ENCODE results near the gene TRIP13. TPM values are rescaled to one million over a fixed set of nuclear protein-coding genes. Genes with fewer than 3 reads are reported as not detected.
"Not testable (repeated sequence)": the region's sequence is repeated elsewhere in the genome, so short reads cannot be mapped to it uniquely, and the experiment has no call there.

The TRIP13 gene, protein sequence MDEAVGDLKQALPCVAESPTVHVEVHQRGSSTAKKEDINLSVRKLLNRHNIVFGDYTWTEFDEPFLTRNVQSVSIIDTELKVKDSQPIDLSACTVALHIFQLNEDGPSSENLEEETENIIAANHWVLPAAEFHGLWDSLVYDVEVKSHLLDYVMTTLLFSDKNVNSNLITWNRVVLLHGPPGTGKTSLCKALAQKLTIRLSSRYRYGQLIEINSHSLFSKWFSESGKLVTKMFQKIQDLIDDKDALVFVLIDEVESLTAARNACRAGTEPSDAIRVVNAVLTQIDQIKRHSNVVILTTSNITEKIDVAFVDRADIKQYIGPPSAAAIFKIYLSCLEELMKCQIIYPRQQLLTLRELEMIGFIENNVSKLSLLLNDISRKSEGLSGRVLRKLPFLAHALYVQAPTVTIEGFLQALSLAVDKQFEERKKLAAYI
- 4.8 TPM for total RNA-seq

DNA sequence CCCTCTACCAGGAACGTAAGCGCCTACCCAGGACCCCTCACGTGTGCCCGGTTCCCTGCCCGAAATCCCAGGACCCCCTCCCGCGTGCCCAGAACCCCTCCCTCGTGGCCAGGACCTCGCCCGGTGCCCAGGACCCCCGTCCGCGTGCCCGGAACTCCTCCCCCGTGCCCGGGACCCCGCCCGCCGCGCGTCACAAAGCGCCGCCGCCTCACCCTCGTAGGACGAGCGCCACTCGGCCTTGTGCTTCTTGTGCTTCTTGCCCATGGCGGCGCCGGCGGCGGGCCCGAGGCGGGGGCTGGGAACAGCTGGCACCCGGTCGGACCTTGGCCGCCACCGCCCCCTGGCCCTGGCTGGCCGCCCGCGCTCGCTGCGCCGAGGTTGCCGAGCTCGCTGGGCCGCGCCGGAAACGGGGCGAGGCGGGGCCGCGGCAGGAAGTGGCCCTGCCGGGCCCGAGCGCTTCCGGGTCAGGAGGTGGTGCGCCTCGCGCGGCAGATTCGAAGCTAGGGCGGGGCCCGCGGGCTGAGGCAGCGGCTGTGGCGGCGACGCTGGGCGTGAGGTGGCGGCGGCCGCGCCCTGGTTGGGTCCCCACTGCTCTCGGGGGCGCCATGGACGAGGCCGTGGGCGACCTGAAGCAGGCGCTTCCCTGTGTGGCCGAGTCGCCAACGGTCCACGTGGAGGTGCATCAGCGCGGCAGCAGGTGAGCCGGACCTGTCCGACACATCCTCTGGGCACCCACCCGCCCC, at the start of gene TRIP13, which contains the start of gene BRD9:
Gene TRIP13 (plus strand): TSS at position 491 of the 743 bp plus-strand sequence. CDS start 115 bp downstream, at position 606.
Gene BRD9 (minus strand): TSS at position 408 of the 743 bp plus-strand sequence. CDS start 144 bp downstream, at position 264.
- DNase-seq (ENCODE audit: low read depth in 2 of 3, low spot score in 2 of 3): peak; percentile 69 to 84 (median 80)

DNA sequence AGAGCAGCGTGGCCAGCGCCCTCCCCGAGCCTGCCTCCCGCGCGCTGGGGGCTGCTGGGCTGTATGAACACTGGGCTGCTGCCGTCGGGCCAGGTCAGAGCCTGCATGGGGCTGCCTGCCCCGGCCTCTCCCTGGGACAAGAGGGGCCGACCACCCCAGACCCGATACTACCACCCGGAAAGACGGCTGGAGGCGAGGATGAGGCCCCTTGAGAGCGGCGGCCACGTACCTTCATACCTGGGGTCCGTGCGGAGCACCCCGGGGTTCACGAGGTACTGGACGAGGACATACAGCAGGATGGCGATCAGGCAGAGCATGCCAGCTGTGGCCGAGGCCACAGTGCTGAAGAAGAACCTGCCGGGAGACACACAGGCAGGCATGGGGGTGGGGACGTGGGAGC, 49.3 kb upstream of the TRIP13 start:
- DNase-seq (ENCODE audit: low read depth in 2 of 3, low spot score in 2 of 3): not testable (repeated sequence)

DNA sequence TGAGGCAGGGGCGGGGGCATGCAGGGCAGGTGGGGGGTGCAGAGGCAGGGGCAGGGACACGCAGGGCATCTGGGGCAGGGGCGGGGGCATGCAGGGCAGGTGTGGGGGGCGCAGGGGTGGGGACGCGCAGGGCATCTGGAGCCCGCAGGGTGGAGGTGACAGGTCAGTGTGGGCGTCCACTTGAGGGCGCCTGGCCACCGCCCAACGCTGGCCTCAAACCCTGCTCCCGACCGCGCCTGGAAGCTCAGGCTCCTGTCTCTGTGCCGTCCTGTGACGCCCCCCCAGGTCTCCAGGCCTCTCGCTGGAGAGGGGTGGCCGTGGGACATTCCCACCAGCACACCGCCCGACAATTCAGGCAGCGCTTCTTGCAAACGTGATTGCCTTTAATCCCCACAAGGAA, 48.8 kb upstream of the TRIP13 start:
- DNase-seq (ENCODE audit: low read depth in 2 of 3, low spot score in 2 of 3): not testable (repeated sequence)

DNA sequence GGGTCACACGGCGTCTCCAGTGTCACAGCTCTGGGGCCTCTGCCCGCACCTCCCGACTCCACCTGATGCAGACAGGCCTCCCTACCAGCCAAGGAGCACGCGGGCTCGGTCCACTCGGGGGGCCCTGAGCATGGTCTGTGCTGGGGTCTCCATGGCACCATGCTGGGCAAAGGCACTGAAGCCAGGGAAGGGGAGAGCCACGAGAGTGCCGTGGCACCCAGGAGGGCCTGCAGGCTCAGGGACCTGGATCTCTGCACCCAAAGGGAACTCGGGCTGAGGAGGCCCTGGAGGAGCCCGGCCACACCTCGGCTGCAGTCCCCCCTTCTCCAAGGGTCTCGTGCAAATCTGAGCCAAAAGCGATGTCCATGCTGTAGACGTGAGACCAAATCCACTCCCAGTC, 48.3 kb upstream of the TRIP13 start:
- not testable (repeated sequence) for DNase-seq (ENCODE audit: low read depth in 2 of 3, low spot score in 2 of 3)

DNA sequence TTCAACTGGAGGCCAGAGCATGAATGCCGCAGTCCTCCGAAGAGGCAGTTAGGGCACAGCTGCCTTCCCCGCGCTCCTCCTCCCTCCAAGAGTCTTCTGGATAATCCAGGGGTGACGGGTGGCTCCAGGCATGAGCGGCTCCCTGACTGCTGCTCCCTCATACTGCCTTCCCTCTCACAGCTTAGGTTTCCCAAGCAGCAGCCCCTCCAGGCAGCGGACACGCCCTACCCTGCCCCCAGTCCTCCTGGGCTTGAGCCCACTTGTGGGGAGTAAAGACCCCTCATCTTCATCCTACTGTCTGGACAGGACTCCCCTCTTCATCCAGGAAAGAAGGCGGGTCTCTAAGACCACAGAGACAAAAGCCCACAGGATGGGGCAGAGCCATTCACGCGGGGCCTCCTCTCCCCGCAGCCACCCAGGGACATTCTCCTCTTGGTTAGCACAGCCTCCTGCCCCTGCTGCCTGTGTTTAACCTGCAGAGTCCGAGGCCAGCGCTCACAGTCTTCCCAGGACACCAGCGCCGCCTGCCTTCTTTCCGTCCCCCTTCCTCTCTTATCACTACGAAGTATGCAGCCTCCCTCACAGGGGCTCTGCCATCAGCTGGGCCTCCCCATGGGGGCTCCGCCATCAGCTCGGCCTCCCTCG, 47.5 kb upstream of the TRIP13 start:
- not testable (repeated sequence) for DNase-seq (ENCODE audit: low read depth in 2 of 3, low spot score in 2 of 3)

DNA sequence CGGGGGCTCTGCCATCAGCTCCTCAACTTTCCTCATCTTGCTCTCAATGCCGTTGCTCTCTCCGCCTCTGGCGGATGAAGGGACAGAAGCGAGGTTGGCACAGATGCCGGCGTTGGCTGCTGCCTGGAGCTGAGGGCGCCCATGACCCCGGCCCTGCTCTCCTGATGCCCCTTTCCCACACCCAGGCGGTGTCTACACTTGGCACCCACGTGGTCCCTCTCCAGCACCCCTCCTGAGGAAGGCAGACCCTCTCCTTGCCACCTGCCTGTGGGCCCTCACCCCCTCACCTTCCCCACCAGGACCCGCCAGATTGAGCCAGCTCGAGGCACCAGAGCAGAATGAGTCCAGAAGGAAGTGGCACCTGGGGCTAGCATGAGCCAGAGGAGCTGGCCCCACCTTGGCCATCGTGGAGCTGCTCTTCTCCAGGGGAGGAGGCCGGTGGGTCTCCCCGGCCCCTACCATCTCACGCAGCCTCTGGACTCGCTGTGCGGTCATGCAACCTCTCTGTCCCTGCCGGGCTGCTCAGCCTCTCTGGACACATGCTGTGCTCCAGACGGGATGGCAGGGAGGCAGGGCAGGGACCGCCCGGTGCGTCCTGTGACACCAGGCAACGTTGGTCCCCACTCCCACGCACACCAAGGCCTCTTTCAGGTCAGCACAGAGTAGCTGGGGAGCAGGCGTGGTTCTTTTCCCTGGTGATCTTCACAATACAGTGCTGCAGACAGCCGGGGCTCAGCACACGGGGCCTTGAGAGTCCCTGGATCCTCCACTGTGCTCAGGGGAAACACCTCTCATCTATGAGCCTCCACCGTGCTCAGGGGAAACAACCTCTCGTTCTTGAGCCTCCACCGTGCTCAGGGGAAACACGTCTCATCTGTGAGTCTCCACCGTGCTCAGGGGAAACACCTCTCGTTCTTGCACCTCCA, 46.7 kb upstream of the TRIP13 start:
- not testable (repeated sequence) for DNase-seq (ENCODE audit: low read depth in 2 of 3, low spot score in 2 of 3)

DNA sequence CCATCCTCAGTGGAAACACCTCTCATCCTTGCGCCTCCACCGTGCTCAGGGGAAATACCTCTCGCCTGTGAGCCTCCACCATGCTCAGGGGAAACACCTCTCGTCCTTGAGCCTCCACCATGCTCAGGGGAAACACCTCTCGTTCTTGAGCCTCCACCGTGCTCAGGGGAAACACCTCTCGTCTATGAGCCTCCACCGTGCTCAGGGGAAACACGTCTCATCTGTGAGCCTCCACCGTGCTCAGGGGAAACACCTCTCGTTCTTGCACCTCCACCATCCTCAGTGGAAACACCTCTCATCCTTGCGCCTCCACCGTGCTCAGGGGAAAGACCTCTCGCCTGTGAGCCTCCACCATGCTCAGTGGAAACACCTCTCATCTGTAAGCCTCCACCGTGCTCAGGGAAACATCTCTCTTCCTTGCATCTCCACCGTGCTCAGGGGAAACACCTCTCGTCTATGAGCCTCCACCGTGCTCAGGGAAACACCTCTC, 46.0 kb upstream of the TRIP13 start:
- DNase-seq (ENCODE audit: low read depth in 2 of 3, low spot score in 2 of 3): not testable (repeated sequence)

DNA sequence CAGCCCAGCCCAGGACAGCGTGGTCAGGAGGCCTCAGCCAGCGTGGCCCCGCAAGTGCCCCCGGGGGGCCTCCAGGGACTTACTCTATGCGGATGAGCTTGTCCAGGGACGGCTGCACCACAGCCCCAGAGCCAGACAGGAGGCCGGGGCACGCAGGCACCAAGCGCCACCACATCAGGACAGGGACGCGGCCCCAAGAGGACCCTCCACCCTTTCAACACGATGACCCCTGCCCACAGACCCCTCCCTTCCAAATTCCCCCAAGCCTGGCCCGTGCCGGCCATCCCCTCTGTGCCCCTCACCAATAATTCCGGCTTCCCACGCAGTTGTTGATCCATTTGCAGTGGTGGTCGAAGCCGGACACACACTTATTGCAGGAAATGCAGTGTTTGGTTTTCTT, 45.5 kb upstream of the TRIP13 start:
- not testable (repeated sequence) for DNase-seq (ENCODE audit: low read depth in 2 of 3, low spot score in 2 of 3)

DNA sequence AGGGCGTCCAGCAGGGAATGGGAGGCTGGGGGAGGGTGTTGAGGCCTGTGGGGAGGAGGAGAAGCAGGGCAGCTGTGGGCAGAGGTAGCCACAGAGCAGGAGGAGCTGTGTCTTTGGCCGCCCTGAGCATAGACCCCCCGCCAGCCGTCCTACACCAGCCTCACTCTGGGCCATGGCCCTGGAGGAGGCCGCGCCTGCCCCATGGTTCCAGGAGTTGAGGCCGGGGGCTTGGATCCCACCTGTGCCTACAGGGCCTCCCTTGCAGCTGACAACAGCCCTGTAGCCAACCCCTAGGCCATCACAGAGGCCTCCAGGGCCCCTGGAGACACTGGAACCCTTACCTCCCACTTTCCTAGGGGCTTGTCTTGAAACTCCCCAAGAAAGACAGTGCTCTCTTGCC, 44.9 kb upstream of the TRIP13 start:
- DNase-seq (ENCODE audit: low read depth in 2 of 3, low spot score in 2 of 3): not testable (repeated sequence)

DNA sequence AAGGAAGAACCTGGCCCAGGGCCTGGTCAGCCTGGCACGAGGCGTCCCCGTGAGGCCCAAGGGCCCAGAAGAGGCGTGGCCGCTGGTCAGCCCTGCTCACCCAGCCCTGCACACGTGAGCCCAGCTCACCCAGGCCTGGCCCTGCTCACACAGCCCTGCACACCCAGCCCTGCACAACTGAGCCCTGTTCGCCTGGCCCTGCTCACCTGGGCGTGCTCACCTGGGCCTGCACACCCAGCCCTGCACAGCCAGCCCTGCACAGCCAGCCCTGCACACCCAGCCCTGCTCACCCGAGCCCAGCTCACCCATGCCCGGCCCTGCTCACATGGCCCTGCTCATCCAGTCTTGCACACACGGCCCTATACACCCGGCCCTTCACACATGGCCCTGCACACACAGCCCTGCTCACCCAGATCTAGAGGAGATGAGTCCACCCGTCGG, 44.0 kb upstream of the TRIP13 start:
- no peak for DNase-seq (ENCODE audit: low read depth in 2 of 3, low spot score in 2 of 3)

DNA sequence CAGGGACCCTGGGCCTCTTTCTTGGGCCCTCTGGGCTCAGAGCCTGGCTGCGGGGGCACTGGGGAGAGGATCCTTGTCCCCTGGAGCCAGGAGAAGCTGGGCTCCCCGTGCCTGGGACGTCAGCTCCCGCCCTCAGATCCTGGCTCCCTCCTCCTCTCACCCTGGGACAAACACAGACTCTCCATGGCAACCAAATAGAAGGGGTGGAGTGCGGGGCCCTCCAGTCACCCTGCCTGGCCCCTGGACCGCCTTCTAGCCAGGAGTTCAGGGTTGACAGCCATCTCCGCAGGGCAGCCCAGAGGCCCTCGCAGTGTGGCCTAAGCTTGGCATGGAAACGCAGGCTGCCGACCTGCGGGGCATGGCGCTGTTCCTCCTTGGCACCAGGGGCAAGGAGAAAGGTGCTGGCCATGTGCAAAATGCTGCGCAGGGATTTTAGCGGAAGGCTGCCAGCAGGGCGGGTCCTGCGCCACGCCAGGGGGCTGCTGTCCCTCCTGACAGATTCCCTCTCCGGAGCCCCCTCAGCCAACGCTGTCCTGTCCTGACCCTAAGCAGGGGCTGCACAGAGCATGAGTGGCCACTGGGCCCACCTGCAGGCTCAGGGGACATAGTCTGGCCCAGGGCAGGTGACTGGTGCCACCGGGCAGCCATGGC, 42.9 kb upstream of the TRIP13 start:
- DNase-seq (ENCODE audit: low read depth in 2 of 3, low spot score in 2 of 3): no peak

DNA sequence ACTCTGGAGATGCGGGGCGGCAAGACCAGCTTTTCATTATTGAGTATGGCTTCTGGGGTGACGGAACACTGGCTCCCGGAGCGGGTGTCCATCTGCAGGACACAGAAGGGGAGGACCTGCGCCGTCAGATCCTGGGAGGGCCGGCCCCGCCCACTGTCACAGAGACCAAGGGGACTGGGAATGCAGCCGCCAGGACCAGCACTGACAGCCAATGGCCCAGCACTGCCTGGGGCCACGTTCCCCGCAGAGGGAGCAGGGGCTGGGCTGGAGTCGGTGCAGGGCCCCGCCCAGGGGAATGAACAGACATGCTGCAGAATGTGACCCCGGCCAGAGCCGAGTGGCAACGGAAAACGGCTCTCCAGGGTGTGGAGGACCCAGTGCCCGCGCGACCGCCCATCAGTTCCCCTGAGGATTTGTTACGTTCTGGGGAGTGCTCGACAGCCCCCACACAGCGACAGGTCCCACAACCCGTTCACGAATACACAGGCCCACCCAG, 42.1 kb upstream of the TRIP13 start, which contains the start of gene ZDHHC11:
Gene ZDHHC11 (minus strand): TSS at position 476 of the 496 bp plus-strand sequence. CDS start 384 bp downstream, at position 92.
- no peak for DNase-seq (ENCODE audit: low read depth in 2 of 3, low spot score in 2 of 3)

DNA sequence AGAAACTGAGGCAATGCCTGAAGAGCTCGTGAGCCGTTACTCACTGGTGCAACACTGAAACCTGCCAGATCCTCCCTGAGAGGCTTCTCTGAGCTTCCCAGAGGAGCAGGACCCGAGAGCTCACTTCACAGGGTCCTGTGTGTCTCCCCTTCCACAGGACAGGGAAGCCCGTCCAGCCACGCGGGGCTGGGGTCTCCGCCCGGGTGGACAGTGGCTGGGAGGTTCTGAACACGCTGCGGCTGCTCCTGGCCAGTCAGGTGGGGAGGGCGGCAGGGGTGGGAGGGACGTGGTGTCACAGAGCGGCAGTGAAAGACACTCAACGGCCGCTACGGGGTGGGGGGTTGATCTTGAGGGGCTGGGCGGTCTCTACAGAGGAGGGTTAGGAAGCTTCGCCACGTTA, 41.6 kb upstream of the TRIP13 start:
- DNase-seq (ENCODE audit: low read depth in 2 of 3, low spot score in 2 of 3): no peak

DNA sequence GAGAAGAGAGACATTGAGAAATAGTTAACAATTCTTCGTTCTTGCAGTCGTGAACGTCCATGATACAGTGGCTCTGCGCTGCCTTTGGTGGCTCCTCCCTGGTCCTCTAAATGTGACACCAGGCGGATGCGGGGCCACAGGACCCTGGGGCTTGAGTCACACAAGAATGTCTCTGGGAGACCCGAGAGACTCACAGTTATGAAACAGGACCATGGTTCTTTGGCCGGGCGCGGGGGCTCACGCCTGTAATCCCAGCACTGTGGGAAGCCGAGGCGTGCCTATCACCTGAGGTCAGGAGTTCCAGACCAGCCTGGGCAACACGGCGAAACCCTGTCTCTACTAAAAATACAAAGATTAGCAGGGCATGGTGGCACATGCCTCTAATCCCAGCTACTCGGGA, 41.1 kb upstream of the TRIP13 start:
- DNase-seq (ENCODE audit: low read depth in 2 of 3, low spot score in 2 of 3): no peak

DNA sequence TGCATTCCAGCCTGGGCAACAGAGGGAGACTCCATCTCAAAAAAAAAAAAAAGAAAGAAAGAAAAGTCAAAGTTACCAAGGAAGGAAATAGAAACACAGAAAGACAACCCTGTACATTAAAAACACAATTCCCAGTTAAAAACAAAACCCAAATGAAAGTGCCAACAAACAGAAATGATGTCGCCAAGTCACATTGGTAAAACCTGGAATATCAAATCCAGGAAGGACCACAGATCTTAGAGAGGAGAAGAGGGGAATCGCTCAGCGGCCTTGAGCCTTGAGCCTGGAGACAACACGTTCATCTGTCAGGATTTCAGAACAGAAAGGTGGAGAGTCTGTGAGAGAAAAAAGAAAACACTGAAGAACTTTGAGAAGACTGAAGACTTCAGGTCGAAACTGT, 40.7 kb upstream of the TRIP13 start:
- no peak for DNase-seq (ENCODE audit: low read depth in 2 of 3, low spot score in 2 of 3)

DNA sequence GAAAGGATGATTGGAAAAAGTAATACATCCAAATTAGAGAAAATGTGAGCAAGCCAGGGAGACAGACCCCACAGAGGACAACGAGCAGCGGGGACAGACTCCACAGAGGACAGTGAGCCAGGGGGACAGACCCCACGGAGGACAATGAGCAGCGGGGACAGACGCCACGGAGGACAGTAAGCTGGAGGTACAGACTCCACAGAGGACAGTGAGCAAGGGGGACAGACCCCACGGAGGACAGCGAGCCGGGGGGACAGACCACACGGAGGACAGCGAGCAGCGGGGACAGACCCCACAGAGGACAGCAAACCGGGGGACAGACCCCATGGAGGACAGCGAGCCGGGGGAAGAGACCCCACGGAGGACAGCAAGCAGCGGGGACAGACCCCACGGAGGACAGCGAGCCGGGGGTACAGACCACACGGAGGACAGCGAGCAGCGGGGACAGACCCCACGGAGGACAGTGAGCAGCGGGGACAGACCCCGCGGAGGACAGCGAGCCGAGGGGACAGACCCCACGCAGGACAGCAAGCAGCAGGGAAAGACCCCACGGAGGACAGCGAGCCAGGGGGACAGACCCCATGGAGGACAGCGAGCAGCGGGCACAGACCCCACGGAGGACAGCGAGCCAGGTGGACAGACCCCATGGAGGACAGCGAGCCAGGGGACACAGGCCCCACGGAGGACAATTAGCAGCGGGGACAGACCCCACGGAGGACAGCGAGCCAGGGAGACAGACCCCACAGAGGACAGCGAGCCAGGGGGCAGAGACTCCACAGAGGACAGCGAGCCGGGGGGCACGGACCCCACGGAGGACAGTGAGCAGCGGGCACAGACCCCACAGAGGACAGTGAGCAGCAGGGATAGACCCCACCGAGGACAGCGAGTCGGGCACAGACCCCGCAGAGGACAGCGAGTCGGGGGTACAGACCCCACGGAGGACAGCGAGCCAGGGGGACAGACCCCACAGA, 40.0 kb upstream of the TRIP13 start:
- DNase-seq (ENCODE audit: low read depth in 2 of 3, low spot score in 2 of 3): no peak

DNA sequence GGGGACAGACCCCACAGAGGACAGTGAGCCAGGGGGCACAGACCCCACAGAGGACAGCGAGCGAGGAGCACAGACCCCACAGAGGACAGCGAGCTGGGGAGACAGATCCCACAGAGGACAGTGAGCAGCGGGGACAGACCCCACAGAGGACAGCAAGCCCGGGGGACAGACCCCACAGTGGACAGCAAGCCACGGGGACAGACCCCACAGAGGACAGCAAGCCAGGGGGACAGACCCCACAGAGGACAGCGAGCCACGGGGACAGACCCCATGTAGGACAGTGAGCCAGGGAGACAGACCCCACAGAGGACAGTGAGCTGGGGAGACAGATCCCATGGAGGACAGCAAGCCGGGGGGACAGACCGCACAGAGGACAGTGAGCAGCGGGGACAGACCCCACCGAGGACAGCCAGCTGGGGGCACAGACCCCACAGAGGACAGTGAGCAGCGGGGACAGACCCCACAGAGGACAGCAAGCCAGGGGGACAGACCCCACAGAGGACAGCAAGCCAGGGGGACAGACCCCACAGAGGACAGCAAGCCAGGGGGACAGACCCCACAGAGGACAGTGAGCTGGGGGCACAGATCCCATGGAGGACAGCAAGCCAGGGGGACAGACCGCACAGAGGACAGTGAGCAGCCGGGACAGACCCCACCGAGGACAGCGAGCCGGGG, 39.1 kb upstream of the TRIP13 start:
- not testable (repeated sequence) for DNase-seq (ENCODE audit: low read depth in 2 of 3, low spot score in 2 of 3)

Data from hematopoietic multipotent progenitor cell (in vitro differentiated cells).